HG03045 (cell line): ENCODE results near the gene LTBP3.

Experiments
- ATAC-seq: cut with Tn5 transposase; IDR thresholded peaks from one replicate; pipeline ENCODE4 v1.9.1; 2021; ENCODE audit warnings: mild to moderate bottlenecking, moderate library complexity; ENCODE audit not compliant: unreplicated experiment

LTBP3 gene

DNA sequence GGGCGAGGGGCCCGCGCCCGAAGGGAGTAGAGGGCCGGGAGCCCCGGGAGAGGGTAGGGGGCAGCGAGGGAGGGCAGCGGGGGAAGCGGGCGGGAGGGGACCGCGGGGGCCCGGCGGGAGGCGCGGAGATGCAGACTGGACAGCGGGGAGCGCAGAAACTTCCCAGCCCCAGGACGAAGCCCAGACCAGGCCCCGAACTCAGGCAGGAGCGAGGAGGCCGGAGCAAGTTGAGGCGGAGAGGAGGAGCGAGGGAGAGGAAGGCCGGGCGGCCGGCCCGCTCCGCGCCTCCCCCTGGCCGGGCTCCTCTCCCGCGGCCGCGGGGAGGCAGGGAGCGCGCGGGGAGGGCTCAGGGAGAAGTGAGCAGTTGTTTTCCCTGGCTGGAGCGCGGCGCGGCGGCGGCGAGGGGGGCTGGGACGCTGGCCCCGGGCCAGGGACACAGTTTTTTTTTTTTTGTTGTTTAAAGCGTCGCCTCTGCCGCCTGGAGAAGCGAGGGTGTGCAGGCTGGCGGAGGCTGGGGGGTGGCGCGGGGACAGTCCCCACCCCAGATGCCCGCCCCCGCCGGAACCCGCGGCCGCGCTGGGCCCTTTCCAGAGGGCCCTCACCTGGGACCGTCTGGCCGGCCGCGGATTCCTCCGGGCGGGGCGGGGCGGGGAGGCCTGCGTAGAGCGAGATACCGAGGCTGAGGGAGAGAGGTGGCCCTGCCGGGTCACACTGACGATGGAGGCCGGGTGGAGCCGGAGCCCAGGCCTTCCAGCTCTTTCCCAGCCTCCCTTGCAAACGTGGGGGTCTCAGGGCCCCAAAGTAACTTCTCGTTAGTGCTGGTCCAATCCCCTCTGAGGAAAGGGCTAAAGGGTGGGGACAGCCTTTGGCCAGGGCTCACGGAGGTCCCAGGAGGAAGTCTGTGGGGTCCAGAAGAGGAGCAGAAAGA lies at the start of gene LTBP3:
LTBP3 (minus strand) TSS at position 358 of the 928 bp plus-strand sequence. CDS start 400 bp downstream, outside the sequence.
- ATAC-seq, result no peak

DNA sequence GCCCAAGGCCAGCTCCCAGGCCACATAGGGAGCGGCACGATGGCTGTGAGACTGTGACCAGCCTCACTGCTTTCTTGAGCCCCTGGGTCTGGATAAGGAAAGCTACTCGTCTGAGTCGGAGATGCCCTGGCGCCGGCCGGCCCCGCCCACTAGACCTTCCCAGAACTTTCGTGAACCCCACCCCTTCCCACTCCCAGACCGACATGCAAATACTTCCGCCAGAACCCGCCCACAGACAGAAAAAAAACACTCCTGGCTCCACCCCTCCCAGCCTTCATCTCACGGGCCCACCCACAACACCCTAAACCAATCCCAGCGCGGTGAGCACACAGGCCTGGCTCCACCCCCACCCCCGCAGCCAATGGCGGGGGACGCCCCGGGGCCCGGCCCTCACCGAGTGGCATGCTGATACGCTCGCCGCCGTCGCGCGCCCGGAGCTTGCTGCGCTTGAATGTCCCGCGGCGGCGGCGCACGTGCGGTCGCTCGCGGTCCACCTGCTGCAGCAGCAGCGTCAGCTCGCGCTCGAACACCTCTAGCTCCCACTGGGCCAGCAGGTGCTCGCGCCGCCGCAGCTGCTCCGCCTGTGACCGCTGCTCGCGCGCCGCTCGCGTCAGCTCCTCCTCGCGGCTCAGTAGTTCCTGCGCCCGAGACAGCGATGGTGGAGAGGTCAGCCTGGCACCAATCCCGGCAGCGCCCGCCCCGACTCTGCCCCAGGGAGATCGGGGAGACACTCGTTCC lies 48.9 kb upstream of the LTBP3 start:
- no peak for ATAC-seq

DNA sequence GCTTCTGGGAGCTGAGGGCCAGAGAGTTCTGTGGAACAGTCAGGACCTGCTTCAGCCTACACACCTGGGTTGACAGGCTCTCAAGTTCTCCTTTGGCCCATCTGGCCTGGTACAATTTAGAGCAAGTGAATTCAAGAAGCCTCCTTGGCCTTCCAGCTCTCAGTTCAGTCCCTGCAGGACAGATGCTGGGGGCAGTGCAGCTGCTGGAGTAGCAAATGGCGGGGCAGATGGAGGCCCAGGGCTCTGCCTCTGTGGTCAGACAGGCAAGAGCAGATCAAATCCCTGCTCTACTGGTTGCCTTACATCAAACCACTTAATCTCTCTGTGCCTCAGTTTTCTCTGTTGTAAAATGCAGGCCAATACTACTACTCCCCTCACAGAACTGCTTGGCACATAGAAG lies 46.1 kb upstream of the LTBP3 start:
- no peak for ATAC-seq

GRCh38 chr11:65599955-65600246 lies 41.7 kb upstream of the LTBP3 start:
- ATAC-seq, result no peak

GRCh38 chr11:65599216-65599954 lies 41.2 kb upstream of the LTBP3 start:
- ATAC-seq, result no peak

- ATAC-seq, result no peak
Measured at GRCh38 chr11:65598258-65598699, 40.1 kb upstream of the LTBP3 start.

GRCh38 chr11:65596520-65596919 lies 38.4 kb upstream of the LTBP3 start:
- no peak for ATAC-seq

GRCh38 chr11:65595543-65596281 lies 37.6 kb upstream of the LTBP3 start, which contains the start of gene KCNK7:
KCNK7 (minus strand) TSS chr11:65595800; CDS start chr11:65595772, 28 bp downstream.
- ATAC-seq, result no peak

- no peak for ATAC-seq
Measured at GRCh38 chr11:65595131-65595530, 37.0 kb upstream of the LTBP3 start.

- no peak for ATAC-seq
Measured at GRCh38 chr11:65593518-65594414, 35.6 kb upstream of the LTBP3 start.

- no peak for ATAC-seq
Measured at GRCh38 chr11:65592858-65593517, 34.8 kb upstream of the LTBP3 start.

GRCh38 chr11:65591939-65592857 lies 34.0 kb upstream of the LTBP3 start:
- no peak for ATAC-seq

GRCh38 chr11:65590240-65590738 lies 32.1 kb upstream of the LTBP3 start:
- no peak for ATAC-seq

DNA sequence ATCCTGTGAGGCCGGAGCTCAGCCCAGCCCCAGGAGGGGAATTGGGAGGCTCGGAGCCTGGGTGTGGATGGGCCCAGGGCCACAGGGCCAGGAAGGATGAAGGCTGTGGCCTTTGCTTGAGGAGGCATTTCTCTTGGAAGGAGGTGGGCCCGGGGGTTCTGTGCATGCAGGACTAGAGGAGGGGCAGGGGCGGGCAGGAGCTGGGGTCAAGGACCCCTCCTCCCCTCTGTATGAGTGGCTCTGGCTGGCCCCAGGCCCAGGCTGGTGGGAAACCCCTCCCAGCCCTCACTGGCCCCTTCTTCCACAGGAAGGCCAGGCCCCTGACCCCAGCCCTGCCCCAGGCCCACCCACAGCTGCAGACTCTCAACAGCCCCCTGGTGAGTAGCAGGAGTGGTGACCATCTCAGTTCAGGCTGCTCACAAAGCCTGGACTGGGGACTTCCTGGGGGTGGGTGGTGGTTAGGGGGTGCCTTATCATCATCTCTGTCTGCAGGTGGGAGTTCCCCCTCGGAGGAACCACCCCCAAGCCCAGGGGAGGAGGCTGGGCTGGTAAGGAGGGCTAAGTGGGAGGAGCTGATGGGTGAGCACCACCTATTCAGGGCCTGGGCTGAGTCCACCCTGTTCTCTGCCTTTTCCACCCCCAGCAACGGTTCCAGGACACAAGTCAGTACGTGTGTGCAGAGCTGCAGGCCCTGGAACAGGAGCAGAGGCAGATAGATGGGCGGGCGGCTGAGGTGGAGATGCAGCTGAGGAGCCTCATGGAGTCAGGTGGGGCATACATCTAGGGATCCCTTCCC lies 31.5 kb upstream of the LTBP3 start:
- ATAC-seq, result no peak

GRCh38 chr11:65588199-65589054 lies 30.3 kb upstream of the LTBP3 start:
- ATAC-seq, result peak; percentile 66

- no peak for ATAC-seq
Measured at GRCh38 chr11:65586676-65587075, 28.5 kb upstream of the LTBP3 start.
